ENCODE results near the gene BCDIN3D. TPM values are rescaled to one million over a fixed set of nuclear protein-coding genes. Genes with fewer than 3 reads are reported as not detected.

Gene BCDIN3D
- total and polyA plus RNA-seq, 10 of the 15 experiments (the other 5 are each of a cell fraction or from before 2014, with no cell fraction given): 3.7 to 7.2 (median 6.4) TPM

- TF ChIP-seq CEBPZ (IDR thresholded peaks at IDR 0.05; ENCODE audit: low read depth, low read length) (no peak), KAT2A (conservative IDR thresholded peaks at IDR 0.05; ENCODE audit: control insufficient read depth, low read depth, low read length) (no peak)
Observed at GRCh38 chr12:49887536-49888401, 44.9 kb upstream of the BCDIN3D start (continued).

- ChIA-PET RAD21 (ENCODE audit: unreplicated experiment) (no interaction called here), POLR2A (no interaction called here)
- no peaks in the 10 kb centered on the region for H3K4me1 ChIP-seq (ENCODE audit: control insufficient read depth, insufficient read depth, low read length)
Observed at GRCh38 chr12:49887091-49887490, 44.2 kb upstream of the BCDIN3D start.

More at GRCh38 chr12:49887091-49887490, 44.2 kb upstream of the BCDIN3D start:
- Histone ChIP-seq H3K36me3 (ENCODE audit: control insufficient read depth in 2 of 2, insufficient read depth in 2 of 2, low read length in 1 of 2) (no peaks in the 10 kb centered on the region), H3K27me3 (replicated peaks in 1 of 2; ENCODE audit: control insufficient read depth in 2 of 2, insufficient read depth in 2 of 2, low read length in 1 of 2) (peaks cover 0 to 3% of the 10 kb centered on the region in 2 experiments; a peak in 2 of 4 replicates), H3K9me3 (replicated peaks; ENCODE audit: control insufficient read depth, insufficient read depth, low read length) (no peaks in the 10 kb centered on the region), H3K79me2 (ENCODE audit: control insufficient read depth, insufficient read depth, low read length) (no peaks in the 10 kb centered on the region), H3K27ac (ENCODE audit: control insufficient read depth, insufficient read depth) (no peak overlapping the region), H2AFZ (ENCODE audit: control insufficient read depth, low read depth, low read length) (no peak overlapping the region), H3K4me3 (no peak overlapping the region), H3K4me2 (ENCODE audit: control insufficient read depth, insufficient read depth) (no peak overlapping the region), H4K20me1 (ENCODE audit: control insufficient read depth, insufficient read depth) (no peaks in the 10 kb centered on the region), H3K9ac (ENCODE audit: control insufficient read depth, insufficient read depth, low read length) (no peak overlapping the region)
- ATAC-seq: no peak
- no peak for TF ChIP-seq HCFC1 (IDR thresholded peaks at IDR 0.05; ENCODE audit: low read length)
- TF ChIP-seq LARP7 (IDR thresholded peaks at IDR 0.05): no peak
- no peak for TF ChIP-seq MEF2A (IDR thresholded peaks at IDR 0.05; ENCODE audit: insufficient read depth, low read depth, low read length)
- TF ChIP-seq BCL11A (IDR thresholded peaks at IDR 0.05; ENCODE audit: low read depth, low read length): no peak
- no peak for TF ChIP-seq NR2C1 (IDR thresholded peaks at IDR 0.05)
- TF ChIP-seq RB1 (IDR thresholded peaks at IDR 0.05; ENCODE audit: borderline replicate concordance): no peak
- TF ChIP-seq CTCF (IDR thresholded peaks at IDR 0.05 in 2 of 3, conservative IDR thresholded peaks at IDR 0.05 in 1 of 3; ENCODE audit: control insufficient read depth in 2 of 3, extremely low read depth in 1 of 3, insufficient read depth in 1 of 3, low read depth in 3 of 3, low read length in 3 of 3): no peak
- no peak for TF ChIP-seq BRCA1 (IDR thresholded peaks at IDR 0.05; ENCODE audit: low read depth, low read length)
- no peak for TF ChIP-seq FOXM1 (IDR thresholded peaks at IDR 0.05; ENCODE audit: low read depth, low read length)
- TF ChIP-seq POU2F2 (IDR thresholded peaks at IDR 0.05; ENCODE audit: borderline replicate concordance, low read depth, low read length): no peak
- TF ChIP-seq CHD2 (IDR thresholded peaks at IDR 0.05; ENCODE audit: borderline replicate concordance, low read depth, low read length): no peak
- TF ChIP-seq SMC3 (IDR thresholded peaks at IDR 0.05; ENCODE audit: borderline replicate concordance, low read length): no peak
- no peak for TF ChIP-seq CHD1 (IDR thresholded peaks at IDR 0.05; ENCODE audit: low read depth, low read length)
- no peak for TF ChIP-seq YBX1 (IDR thresholded peaks at IDR 0.05)
- CTCF ChIA-PET: interaction anchor here (1.9 kb wide), 1 partner anchor 58 kb away, joined by 6 read pairs; no protein-coding TSS in a partner anchor
- SMC1A ChIA-PET (ENCODE audit: uncharacterized antibody, unreplicated experiment): no interaction called here
- FAIRE-seq: no peak
- in situ Hi-C loops (cut with MboI): no loop called here
- DNase-seq (ENCODE audit: low read depth, low spot score): no peak
- BruUV-seq (replicated peaks): no TSS peak
- 40% methylated on average over 9 of the region's 9 CpGs for WGBS (ENCODE audit: insufficient coverage, insufficient replicate concordance, low lambda C conversion rate, missing lambda C conversion rate)
- intact Hi-C loops (cut with micrococcal nuclease; ENCODE audit: unreplicated experiment): no loop called here
